HG03469 (cell line): ENCODE data around the gene TEX2.
A peak's percentile ranks its signal among the peaks of the same experiment; 100 is the strongest.

Source experiments
- ATAC-seq: cut with Tn5 transposase; IDR thresholded peaks from one replicate; pipeline ENCODE4 v1.9.1; 2021; ENCODE audit warnings: mild to moderate bottlenecking, moderate library complexity, moderate number of reproducible peaks; ENCODE audit not compliant: unreplicated experiment

TEX2 gene

GRCh38 chr17:64120972-64121786 lies 141.9 kb downstream of the TEX2 start:
- ATAC-seq = peak; percentile 57

GRCh38 chr17:64120159-64120810 lies 142.8 kb downstream of the TEX2 start:
- ATAC-seq = no peak

DNA sequence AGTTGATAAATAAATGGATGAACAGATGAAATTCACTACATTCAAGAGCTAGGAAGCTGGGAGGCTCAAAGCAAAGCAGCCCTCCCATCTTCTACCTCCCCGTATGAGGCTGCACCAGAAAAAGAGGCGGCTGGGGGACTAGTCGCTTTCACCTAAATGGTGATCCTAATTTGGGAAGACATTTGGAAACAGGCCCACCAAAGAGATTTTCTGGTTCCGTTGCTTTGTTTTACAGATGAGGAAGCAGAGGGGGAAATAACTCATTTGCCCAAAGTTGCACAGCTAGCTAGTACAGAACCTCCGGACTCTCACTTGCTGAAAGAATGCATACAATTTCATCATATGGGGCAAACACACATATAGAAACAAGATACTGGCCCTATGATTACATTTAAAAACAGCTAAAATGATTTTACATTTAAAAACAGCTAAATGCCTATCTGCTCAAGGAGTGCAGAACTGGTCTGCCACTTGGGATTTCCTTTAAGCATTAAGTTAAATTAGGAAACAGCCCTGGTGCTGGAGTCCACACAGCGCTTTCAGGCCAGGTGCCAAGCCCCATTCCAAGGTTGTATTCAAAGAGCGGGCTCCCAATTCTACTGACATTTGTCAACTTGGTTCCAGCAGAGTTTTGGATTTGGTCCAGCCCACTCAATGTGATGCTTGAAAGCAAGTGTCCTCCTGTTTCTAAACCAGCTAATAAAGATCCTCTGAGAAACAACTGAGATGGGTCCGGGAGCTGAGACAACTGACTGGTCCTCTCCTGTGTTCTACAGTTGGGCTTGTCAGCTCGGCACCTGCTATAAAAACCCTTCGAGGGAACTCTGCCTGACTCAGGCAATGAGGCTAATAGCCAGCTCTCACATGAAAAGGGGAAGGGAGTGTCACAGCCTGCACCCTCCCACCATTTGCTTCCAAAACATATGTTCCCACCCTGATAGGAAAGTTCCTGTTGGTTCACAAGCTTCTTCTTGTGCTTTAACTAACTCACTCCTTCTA lies 144.8 kb downstream of the TEX2 start:
- ATAC-seq = no peak

GRCh38 chr17:64115822-64116534 lies 147.1 kb downstream of the TEX2 start:
- no peak for ATAC-seq

DNA sequence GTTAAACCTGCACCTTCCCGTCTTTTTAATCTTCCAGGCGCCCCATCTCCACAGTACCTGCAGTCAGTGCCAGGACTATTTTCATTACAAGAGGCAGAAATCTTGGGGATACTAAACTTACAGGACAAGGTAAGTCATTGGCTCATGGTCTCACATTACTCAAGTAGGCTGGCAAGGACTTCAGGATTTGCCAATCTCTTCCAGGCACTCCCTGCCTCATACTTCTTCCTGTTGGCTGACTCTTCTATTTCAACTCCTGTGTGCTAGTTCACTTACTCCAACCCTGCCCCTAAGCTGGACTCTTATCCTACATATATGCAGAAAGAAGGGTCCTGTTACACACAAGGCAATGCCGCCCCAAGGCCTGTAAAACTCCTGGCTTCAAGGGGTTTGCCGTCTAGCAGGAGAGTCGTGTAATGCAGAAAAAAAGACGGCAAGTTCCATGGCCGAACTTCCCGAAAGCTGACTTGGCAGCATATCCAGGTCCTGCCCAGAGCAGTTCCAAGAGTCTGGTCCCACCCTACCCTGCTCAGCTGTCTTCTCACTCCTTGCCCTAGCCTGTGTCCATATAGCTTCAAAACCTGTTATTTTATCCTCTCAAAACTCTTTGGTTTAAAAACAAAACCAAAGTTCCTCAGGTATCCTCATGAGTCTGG lies 147.9 kb downstream of the TEX2 start:
- no peak for ATAC-seq

DNA sequence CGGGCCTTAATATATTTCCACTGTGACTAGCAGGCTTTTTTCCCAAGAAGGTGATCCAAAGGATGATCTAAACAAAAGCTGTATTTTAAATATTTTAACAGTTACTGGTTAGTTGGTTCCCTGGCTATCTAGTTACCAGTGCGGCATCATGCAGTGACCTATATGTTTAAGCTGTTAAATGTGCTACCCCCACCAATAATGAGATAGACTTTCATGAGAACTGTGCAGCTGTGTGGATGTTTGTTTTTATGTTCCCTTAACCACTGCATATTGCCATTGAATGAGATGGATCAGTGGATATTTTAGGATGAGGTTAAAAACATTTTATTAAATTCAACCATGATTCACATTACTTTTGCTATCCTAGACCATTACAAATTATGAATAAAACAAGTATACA lies 150.1 kb downstream of the TEX2 start:
- ATAC-seq = no peak

DNA sequence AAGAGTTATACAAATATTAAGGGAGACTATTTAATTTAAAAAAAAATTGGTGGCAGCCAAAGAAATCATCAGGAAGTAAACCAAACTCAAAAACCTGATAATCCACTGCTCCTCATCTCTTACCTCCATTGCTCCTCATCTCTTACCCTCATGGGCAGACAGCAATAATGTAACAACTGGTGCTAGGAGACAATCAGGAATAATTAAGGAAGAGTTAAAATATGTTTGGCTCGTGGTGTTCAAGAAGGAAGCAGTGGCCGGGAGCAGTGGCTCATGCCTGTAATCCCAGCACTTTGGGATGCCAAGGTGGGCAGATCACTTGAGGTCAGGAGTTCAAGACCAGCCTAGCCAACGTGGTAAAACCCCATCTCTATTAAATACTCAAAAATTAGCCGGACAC lies 151.2 kb downstream of the TEX2 start:
- ATAC-seq = no peak

GRCh38 chr17:64110379-64111152 lies 152.5 kb downstream of the TEX2 start:
- no peak for ATAC-seq

DNA sequence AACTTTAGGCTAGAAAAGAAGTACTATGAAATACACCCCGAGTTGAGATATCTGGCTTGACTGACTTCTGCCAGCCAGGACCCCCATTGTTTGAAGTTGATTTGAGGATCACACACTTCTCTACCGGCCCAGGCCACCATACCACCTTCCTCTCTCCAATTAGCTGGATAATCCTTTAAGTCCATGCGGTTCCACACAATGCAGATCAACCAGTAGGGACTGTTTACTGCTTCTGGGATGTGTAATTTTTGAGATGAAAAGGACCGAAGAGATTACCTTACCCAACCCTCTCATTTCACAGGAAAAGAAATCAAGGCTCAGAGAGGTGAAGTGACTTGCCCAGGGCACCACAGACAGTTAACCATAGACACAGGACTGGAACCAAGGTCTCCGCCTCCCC lies 153.7 kb downstream of the TEX2 start:
- no peak for ATAC-seq

- no peak for ATAC-seq
These were observed 155.4 kb downstream of the TEX2 start for GRCh38 chr17:64107500-64108236.

DNA sequence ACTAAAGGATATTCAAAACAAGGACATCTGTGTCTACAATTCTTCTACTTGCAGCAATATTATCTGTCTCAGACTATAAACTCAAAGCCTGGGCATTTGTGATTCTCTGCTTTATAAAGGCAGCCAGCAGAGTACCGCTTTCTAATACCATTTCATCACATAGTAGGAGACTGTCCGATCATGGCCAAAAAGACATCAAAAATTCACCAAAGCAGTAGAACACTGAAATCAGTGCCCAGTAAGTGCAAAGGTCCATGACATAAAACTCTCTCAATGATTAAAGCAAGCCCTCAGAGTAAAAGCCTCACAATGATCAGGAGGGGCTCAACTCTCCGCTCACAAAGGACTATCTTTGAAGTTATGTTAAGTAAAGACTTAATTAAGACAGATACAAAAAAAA lies 156.1 kb downstream of the TEX2 start:
- no peak for ATAC-seq

- ATAC-seq = no peak
These were observed 159.4 kb downstream of the TEX2 start for GRCh38 chr17:64103391-64104364.

DNA sequence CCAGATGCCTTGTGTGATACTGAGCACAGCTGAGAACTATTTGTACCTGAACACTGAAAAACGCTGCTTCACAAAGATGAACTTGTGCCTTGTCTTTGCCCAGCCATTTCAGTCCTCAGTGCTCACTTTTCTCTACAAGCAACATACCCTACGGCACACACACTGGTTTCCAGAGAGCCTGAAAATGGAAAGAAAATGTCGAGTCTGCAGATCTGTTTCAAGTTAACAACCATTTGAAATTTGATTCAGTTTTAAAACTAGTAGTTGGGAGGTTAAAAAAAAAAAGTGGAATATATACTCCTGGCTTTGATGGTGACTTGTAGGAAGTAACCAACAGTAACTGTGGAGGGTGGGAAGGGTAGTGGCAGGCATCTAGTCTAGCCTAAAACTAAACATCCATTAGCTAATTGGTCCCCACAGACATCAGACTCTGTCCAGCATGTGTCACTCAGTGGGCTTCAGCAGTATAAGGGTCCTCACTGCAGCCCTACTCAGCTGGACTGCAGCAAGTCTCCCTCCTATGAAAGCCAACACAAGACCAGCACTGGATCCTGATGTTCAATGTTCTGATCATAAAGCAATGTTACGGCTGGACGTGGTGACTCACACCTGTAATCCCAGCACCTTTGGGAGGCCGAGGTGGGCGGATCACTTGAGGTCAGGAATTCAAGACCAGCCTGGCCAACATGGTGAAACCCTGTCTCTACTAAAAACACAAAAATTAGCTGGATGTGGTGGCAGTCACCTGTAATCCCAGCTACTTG lies 160.3 kb downstream of the TEX2 start:
- ATAC-seq = no peak

GRCh38 chr17:64099543-64099942 lies 163.5 kb downstream of the TEX2 start:
- no peak for ATAC-seq
